CD4-positive, CD25-positive, alpha-beta regulatory T cell (primary cell): Measurements from ENCODE around the gene FAM47A. TPM values are rescaled to one million over a fixed set of nuclear protein-coding genes. Genes with fewer than 3 reads are reported as not detected.

Source experiments
- ATAC-seq, 2 donors: fragments of 150-1000 bp; cut with Tn5 transposase; one replicate each; pipeline ENCODE4 v1.10.0; 2021; ENCODE audit warnings: low read depth in 2 of 2, moderate number of reproducible peaks in 2 of 2, moderate library complexity in 1 of 2
- DNase-seq, 3 donors: peaks; one replicate each; pipeline versions ENCODE4 v3.0.0 to v3.0.0-alpha.2; 2012 to 2022; ENCODE audit warnings: mixed read lengths in 1 of 3
- H3K27ac ChIP-seq: one replicate; pipeline ENCODE4 v1.7.0; 2013; ENCODE audit warnings: mild to moderate bottlenecking, low read length; ENCODE audit not compliant: insufficient read depth, poor library complexity, severe bottlenecking
- H3K27me3 ChIP-seq: one replicate; pipeline ENCODE4 v1.7.0; 2013; ENCODE audit warnings: low read length; ENCODE audit not compliant: control insufficient read depth, insufficient read depth
- H3K36me3 ChIP-seq: one replicate; pipeline ENCODE4 v1.7.0; 2013; ENCODE audit warnings: mild to moderate bottlenecking, low read length, moderate library complexity; ENCODE audit not compliant: control insufficient read depth, insufficient read depth
- H3K4me1 ChIP-seq: 2 replicates; pipeline ENCODE4 v1.7.0; 2013; ENCODE audit warnings: mild to moderate bottlenecking, low read length; ENCODE audit not compliant: insufficient read depth, control insufficient read depth, poor library complexity, severe bottlenecking
- H3K4me3 ChIP-seq: one replicate; pipeline ENCODE4 v1.7.0; 2013; ENCODE audit warnings: low read depth, mild to moderate bottlenecking, low read length, moderate library complexity
- H3K9me3 ChIP-seq, 2 experiments: 1 replicate in 1 of 2; 2 replicates in 1 of 2; pipeline ENCODE4 v1.7.0; 2013; ENCODE audit warnings: low read length in 2 of 2, mild to moderate bottlenecking in 1 of 2, moderate library complexity in 1 of 2; ENCODE audit not compliant: control insufficient read depth in 2 of 2
- H3K27ac Mint-ChIP-seq, 3 donors: one replicate each; pipeline ENCODE4 v1.8.0; 2020 to 2022; ENCODE audit warnings: mild to moderate bottlenecking in 3 of 3, mixed read lengths in 3 of 3, moderate library complexity in 2 of 3
- H3K27me3 Mint-ChIP-seq: one replicate; pipeline ENCODE4 v1.8.0; 2022; ENCODE audit warnings: mild to moderate bottlenecking, mixed read lengths
- H3K36me3 Mint-ChIP-seq: one replicate; pipeline ENCODE4 v1.8.0; 2020; ENCODE audit warnings: mixed read lengths
- H3K4me1 Mint-ChIP-seq, 4 donors: one replicate each; pipeline ENCODE4 v1.8.0; 2020 to 2022; ENCODE audit warnings: mixed read lengths in 4 of 4, mild to moderate bottlenecking in 1 of 4
- H3K4me3 Mint-ChIP-seq, 4 donors: one replicate each; pipeline ENCODE4 v1.8.0; 2020 to 2022; ENCODE audit warnings: mild to moderate bottlenecking in 4 of 4, mixed read lengths in 4 of 4, moderate library complexity in 3 of 4
- H3K9me3 Mint-ChIP-seq, 7 donors: one replicate each; pipeline ENCODE4 v1.8.0; 2020 to 2022; ENCODE audit warnings: mixed read lengths in 7 of 7, mild to moderate bottlenecking in 3 of 7, moderate library complexity in 2 of 7
- polyA plus RNA-seq, 4 donors: library from polyadenylated mRNA; unstranded; fragments of 300-500 nt; fragmentation: Illumina TruSeq; gene quantifications; one replicate each; pipeline ENCODE4 v1.2.3, GENCODE V29; 2021
- total RNA-seq: library from RNA; stranded (reverse); gene quantifications from one replicate; pipeline ENCODE4 v1.2.3, GENCODE V29; 2022

FAM47A gene
- total and polyA plus RNA-seq, 5 donors from 2014 or later = not detected

DNA sequence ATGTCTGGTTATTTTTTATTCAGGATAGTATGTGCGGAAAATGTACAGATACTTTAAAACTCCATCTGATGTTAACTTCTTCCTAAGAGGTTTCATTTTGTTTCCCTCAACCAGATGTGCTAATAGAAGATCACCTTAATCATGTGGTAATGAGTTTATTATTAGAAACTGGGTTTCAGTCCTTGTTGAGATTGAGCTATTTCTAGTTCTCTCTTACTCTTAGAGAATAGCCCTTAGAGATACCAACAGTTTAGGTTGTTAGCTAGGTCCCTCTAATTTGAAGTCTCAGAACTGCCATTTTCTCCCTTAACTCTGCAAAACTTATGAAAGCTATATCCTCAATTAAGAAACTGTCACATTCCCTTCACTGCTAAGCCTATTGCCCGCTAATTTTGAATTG, 13.0 kb downstream of the FAM47A start:
- Mint-ChIP-seq H3K4me1 (no peaks in the 10 kb centered on the region), H3K27ac (no peak overlapping the region), H3K9me3 (peaks cover 0 to 5% (median 4%) of the 10 kb centered on the region in 7 donors), H3K27me3 (no peaks in the 10 kb centered on the region), H3K36me3 (no peaks in the 10 kb centered on the region), H3K4me3 (no peak overlapping the region)
- no peak for ATAC-seq
- Histone ChIP-seq H3K36me3 (no peaks in the 10 kb centered on the region), H3K4me1 (no peaks in the 10 kb centered on the region), H3K27me3 (no peaks in the 10 kb centered on the region), H3K4me3 (no peak overlapping the region), H3K9me3 (no peaks in the 10 kb centered on the region), H3K27ac (no peak overlapping the region)
- no peak for DNase-seq

DNA sequence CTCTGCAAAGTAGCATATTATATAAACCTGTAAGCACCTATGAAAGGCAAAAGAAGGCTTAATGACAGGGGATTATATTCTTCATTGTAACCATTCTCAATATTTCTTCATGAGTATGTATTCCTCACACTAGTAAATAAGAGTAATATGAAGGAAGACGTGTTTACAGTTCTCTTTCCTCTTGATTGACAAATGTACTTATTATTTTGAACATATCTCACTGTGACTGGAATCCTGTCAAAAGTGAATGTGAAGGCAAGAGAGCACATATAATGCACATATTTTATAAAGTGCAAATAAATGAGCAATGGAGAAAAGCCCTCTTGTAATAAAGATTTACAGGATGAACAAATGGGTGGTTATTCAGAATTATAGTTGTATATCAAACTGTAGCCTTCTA, 19.7 kb downstream of the FAM47A start:
- Mint-ChIP-seq H3K9me3 (peaks cover 0 to 9% (median 0%) of the 10 kb centered on the region in 7 donors), H3K4me1 (no peaks in the 10 kb centered on the region), H3K27me3 (no peaks in the 10 kb centered on the region), H3K36me3 (no peaks in the 10 kb centered on the region), H3K4me3 (no peak overlapping the region), H3K27ac (no peak overlapping the region)
- no peaks in the 10 kb centered on the region for H3K9me3 ChIP-seq
- H3K36me3 ChIP-seq = no peaks in the 10 kb centered on the region
- no peak overlapping the region for H3K4me3 ChIP-seq
- H3K4me1 ChIP-seq = no peaks in the 10 kb centered on the region
- H3K27me3 ChIP-seq = no peaks in the 10 kb centered on the region
- DNase-seq = no peak
- H3K27ac ChIP-seq = no peak overlapping the region
- no peak for ATAC-seq
